Muscle of back (tissue), 11 donors: ENCODE results near the gene SMIM28. TPM values are rescaled to one million over a fixed set of nuclear protein-coding genes. Genes with fewer than 3 reads are reported as not detected.
"Not testable (repeated sequence)": the region's sequence is repeated elsewhere in the genome, so short reads cannot be mapped to it uniquely, and the experiment has no call there.

Source experiments
- DNase-seq, 3 donors: peaks; one replicate each; pipeline versions ENCODE4 v3.0.0 to v3.0.0-alpha.2; 2013
- polyA plus RNA-seq, 10 donors: library from polyadenylated mRNA; unstranded; fragments of 120-200 nt; gene quantifications; one replicate each; pipeline ENCODE4 v1.2.1, GENCODE V29; 2013; ENCODE audit not compliant: insufficient read length in 10 of 10

Gene SMIM28
- polyA plus RNA-seq, 10 donors, result not detected

DNA sequence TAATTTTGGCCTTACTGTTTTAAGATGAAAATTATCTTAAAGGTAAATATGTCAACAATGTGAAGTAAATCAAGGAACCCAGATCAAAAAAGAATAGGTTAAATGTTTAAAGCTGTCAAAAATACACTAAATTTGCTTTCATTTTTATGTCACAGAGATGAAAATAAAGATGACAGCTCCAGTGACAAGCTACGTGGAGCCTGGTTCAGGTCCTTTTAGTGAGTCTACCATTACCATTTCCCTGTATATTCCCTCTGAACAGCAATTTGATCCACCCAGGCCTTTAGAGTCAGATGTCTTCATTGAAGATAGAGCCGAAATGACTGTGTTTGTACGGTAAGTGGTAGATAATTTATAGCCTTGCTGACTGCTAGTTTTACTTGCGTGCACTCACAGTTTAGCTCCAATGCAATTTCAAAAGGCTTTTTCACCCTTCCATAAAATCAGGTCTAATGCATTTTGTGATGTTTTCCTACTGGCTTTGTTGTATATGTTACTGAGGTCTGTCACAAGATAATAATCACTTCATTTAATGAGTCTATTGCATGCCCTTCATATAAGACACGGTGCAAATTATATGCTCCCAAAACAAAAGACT, 28.2 kb downstream of the SMIM28 start:
- no peak for DNase-seq

DNA sequence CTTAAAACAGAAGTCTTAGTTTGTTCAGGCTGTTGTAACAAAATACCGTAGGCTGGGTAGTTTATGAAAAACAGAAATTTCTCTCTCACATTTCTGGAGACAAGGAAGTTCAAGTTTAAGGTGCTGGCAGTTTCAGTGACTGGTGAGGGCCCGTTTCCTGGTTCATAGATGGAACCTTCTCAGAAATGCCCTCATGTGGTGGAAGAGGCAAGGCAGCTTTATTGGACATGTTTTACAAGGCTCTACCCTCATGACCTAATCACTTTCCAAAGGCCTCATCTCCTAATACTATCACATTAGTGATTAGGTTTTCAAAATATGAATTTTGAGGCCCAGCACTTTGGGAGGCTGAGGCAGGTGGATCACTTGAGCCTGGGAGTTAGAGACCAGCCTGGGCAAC, 28.7 kb downstream of the SMIM28 start:
- DNase-seq, result no peak

- no peak for DNase-seq
Measured at GRCh38 chr6:138410048-138410735, 32.5 kb downstream of the SMIM28 start.

- DNase-seq, result no peak
Measured at GRCh38 chr6:138410972-138411880, 33.5 kb downstream of the SMIM28 start.

DNA sequence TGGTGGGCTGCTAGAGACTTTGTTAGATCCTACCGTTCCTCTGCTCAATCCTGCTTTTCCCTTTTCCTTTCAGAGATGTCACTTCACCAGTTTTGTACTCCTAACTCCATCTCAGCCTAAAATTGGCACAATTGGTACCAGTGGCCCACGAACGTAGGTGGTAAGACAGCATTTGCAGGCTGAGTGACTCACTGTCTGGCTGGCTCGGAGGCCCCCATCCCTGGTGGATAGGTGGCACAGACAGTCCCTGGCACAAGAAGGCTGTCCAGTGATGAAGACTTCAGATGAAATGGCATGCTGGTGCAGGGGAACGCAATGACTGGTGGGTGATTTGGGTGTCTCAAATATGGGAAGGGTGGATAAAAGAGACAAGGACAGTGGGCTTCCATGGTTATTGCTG, 37.4 kb downstream of the SMIM28 start:
- DNase-seq, result no peak

DNA sequence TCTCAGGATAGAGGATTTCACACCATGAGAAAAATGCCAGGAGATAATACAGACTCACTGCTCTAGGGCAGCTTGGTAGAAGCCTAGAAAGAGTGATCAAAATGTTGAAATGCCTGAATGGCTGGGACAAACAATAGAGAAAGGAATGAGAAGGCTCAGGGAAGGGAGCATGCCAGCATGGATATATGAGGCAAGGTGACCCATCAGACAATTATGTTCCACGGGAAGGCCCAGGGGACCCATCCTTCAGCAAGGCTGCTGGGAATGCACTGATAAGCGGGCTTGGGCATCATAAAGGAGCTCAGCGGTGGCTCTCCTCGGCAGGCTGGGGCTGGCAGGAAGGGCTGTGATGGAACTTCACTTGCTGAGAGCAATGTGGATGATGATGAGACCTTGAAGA, 38.5 kb downstream of the SMIM28 start:
- DNase-seq, result no peak

- DNase-seq, result no peak
Measured at GRCh38 chr6:138417493-138418117, 39.9 kb downstream of the SMIM28 start.

DNA sequence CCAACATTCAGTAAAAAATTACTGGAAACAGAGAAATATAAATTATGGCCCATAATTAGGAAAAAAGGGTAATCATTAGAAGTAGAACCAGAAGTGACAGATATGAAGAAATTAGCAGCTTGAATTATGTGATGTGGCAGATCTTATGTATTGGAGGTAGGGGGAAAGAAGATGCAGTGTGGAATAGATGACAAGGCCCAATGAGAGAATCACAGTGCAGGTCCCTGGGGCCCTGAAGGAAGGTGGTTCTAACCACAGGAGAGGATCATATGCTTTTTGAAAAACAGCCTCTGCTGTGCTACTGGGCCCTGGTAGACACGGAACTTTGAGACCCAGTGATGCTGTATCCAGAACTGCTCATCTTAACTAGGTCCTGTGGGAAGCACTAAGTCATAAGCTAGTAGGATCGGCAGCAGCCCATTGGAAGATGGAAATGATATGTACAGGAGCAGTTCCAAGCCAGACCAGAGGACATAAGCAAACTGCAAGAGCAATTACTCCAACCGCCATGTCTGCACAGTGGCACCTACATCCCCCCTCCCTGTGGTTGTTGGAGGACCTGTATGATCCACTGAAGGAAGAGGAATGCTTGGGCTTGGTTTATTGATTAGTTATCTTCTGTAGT, 40.5 kb downstream of the SMIM28 start:
- no peak for DNase-seq

DNA sequence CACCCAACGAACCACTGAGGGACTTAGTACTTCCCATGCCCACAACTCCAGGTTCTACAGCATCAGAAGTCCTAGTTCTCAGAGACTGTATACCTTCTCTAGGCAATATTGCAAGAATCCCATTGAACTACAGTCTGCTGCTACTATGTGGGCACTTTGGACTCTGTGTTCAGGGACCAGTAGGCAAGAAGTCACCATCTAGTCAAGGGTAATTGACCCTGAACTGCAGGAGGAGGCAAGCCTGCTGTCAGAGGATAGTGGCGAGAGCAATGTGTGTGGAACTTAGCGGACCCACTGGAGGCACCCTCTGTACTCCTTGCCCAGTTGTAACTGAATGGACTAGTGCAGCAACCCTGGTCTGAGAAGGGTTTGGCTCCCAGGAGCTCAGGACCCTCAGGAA, 42.1 kb downstream of the SMIM28 start:
- DNase-seq, result no peak

DNA sequence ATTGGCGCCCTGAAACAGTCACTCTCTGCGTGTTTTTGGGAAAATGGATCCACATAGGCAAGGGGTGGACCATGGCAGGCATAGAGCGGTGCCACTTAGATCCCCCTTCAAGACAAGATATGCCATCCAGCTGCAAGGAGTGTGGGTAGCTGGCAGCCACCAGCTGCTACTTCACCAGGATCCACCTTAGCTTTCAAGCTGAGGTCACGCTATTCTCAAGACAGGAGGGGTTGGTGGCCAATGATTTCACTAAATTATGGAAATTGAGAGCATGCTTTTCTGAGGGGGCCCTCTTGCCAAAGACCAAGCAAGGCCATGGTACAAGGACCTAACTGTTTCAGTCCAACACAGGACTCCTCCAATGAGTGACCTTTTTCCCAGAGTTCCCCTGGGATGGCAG, 42.7 kb downstream of the SMIM28 start:
- DNase-seq, result no peak

DNA sequence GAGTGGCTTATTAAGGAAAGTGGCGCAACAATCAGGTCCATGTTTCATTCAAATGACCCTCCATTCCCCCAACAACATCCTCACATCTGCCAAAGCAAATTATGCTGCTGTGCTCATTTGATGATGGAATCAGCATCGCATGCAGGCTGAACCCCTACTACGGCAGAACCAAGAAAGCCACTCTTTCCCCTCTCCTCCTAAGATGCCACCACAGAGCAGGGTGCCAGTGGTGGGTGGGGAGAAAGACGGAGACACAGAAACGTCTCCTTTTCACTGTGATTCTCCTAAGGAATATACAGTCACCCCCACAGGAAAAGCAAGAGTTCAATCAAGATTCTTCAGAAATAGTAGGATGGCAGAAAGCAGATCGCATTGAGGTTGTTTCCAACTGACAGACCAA, 43.4 kb downstream of the SMIM28 start:
- DNase-seq, result no peak

- no peak for DNase-seq
Measured at GRCh38 chr6:138421608-138422007, 43.9 kb downstream of the SMIM28 start.

- no peak for DNase-seq
Measured at GRCh38 chr6:138422861-138423260, 45.2 kb downstream of the SMIM28 start.

DNA sequence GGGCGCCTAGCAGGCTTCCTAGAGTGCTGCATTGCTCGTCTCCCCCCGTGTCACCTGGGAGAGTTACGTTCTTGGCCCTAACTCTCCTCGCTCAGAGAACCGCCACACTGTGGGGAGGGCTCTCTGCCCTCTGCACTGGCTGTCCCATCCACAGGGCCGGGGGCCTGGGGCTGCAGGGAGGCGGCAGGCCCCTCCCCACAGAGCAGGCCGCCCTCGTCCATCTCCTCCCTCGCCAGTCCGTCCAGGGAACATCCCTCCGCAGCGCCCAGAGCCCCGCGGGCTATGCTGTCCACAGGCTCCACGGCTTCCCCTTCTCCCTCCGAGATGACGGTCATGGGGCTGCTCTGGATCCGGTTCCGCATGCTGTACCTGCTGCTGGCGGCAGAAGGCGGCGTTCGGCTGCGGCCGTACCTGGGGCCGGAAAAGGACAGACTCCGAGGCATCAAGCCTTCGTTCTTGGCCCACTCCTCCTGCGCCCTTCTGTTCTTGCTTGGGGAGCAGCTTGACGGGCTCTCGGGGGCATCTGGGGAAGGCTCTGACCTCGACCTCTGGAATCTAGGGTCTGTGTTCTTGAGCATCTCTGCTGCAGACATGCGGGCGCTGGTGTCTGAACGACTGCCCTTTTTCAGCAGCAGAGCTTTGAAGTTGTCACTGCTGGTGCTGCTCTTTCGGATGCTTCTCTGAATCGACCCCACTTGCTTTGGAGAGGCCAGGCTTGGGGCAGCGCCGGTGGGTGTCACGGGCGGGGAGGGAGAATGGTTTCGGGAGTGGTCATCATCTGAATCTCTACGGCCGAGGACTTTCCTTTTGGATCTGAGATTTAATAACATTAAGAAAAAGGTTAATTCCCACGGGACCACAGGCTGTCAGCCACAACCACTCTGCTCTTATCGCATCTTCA, 46.5 kb downstream of the SMIM28 start:
- no peak for DNase-seq

GRCh38 chr6:138425256-138425655, 47.6 kb downstream of the SMIM28 start:
- not testable (repeated sequence) for DNase-seq

DNA sequence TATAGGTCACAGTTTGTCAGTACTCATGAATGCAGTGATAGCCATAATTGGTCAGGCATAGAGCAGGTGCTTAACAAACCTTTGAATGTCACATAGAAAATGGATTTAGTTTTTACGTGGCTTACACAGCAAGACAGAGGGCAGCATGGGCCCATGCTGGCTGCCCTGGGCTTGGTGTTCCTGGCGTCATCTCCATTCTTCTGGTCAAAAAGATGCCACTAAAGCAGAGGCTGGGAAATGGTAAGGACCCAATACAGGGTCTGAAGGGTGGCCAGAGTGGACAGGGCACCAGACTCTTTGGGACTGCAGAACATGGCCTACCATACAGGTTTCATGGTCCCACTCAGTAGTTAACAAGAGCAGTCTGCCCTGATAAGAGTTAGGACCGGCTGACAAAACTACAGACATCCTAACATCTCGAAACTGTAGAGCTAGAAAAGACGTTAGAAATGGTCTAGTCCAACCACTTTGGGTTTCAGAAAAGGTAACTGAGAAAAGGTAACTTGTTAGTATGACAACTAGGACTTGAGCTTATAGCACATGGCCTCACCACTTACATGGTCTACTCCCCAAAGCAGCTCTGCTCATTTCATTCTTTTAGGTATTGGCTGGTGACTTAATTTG, 48.9 kb downstream of the SMIM28 start:
- DNase-seq, result no peak

DNA sequence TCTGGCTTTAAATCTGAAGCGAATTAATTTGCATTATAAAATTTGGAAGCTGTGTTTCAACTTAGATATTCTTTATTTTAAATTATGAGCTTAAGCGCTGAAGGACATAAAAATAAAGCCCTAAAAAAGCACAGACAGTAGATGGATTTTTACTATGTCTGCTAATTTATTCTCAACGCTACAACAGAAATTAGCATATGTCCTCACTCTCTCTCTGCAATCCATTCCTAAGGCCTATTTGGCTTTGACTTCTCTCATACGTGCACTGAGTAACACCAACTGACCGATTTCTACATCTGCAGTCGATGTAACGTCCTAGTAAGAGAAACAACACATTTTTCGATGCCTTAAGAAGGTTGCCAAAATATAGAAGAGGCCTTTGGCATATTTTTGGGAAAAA, 50.0 kb downstream of the SMIM28 start:
- DNase-seq, result no peak

DNA sequence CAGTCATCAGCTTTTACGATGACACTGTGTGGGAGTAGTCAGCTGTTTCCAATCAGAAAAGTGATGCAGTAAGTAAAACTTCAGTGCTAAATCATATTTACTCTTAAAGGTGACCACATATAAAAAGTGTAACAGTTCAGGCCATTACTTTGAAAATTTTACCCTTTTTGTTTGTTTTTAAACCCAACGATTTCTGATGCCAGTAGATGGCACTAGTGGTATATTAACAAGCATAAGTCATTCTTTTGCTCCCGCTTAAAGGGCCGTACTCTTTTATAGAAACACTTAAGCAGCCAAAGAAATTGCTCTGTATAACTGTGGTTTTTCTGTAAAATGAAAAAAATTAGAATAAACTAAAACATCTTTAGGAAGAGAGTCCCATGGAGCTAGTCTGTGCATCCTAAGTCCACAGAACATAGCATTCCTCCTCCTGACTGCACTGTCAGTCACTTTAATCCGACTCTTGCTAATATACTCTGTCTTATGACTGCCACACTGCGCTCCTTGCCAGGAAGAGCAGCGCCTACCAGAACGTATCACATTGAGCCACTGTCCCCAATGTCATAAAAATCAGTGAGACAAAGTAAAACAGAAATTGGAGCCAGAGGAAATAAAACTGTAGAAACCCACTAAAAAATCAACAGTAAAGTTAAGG, 51.4 kb downstream of the SMIM28 start:
- DNase-seq, result peak; percentile 36 to 72 (median 56)

GRCh38 chr6:138429761-138430160, 52.1 kb downstream of the SMIM28 start:
- DNase-seq, result no peak
